ENCODE data around the gene TMPRSS9. TPM values are rescaled to one million over a fixed set of nuclear protein-coding genes. Genes with fewer than 3 reads are reported as not detected.

Gene TMPRSS9
- total RNA-seq (2022; extraction: Qiagen RNA extraction; ENCODE audit: low read depth): 0.04 TPM in 1 of 5 replicates, not detected in the others

GRCh38 chr19:2359992-2360685 lies at the start of gene TMPRSS9:
TMPRSS9 (plus strand) TSS chr19:2360265; CDS start chr19:2389786, 29,521 bp downstream.

DNA sequence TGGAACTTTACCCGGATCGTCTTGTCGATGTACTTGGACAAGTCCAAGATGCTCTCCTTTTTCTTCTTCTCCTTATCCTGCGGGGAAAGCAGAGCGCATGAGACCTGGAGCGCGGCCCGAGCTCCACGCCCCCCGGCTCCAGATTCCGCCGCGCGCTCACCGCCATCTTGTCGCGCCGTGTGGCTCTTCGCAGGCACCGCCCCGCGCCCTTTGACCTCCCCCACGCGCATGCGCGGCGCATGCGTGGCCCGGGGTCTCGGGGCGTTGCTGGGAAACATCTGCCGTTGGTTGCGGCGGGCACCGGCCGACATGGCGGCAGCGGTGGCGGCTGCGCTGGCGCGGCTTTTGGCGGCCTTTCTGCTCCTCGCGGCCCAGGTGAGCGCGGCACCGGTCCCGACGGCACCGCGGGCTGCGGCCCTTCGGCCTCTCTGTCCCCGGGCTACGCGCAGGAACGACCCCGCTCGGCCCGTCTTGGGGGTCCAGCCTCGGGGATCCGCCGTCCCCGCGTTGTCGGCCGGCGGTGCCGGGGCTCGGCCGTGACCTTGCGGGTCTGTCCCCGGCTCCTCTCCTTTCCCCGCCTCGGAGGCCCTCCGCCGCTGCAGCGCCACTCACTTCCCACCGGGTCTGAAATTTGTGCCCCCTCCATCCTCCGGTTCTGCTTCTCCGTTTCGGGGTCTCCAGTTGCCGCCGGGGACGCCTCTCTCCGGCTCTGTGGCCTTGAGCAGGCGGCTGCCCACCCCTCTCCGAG lies 31.5 kb upstream of the TMPRSS9 start, which contains the start of the genes LSM7 and SPPL2B:
Gene LSM7, minus strand, starts transcription at position 186 of the 748 bp plus-strand sequence. Its CDS starts 20 bp downstream, at position 166.
Gene SPPL2B, plus strand, starts transcription at position 284 of the 748 bp plus-strand sequence. Its CDS starts 26 bp downstream, at position 310.

GRCh38 chr19:2427429-2428320 lies 67.6 kb downstream of the TMPRSS9 start, which contains the start of gene TIMM13:
TIMM13 (minus strand) TSS chr19:2427586; CDS start chr19:2427533, 53 bp downstream.

Other genes with a start within 250 kb of the TMPRSS9 start
- gene AP3D1, start 208.7 kb upstream of the TMPRSS9 start, total RNA-seq (2022; extraction: Qiagen RNA extraction; ENCODE audit: low read depth): 43.3 to 77.0 TPM (median 72.5 TPM) in 5 replicates
- gene DOT1L, start 196.3 kb upstream of the TMPRSS9 start, total RNA-seq (2022; extraction: Qiagen RNA extraction; ENCODE audit: low read depth): 7.2 to 17.5 TPM (median 16.5 TPM) in 5 replicates
- 30.0 to 62.7 TPM (median 56.1 TPM) in 5 replicates for gene PLEKHJ1, start 123.9 kb upstream of the TMPRSS9 start, total RNA-seq (2022; extraction: Qiagen RNA extraction; ENCODE audit: low read depth)
- gene SF3A2, start 123.4 kb upstream of the TMPRSS9 start, total RNA-seq (2022; extraction: Qiagen RNA extraction; ENCODE audit: low read depth): 55.3 to 77.1 TPM (median 72.5 TPM) in 5 replicates
- gene AMH, start 110.9 kb upstream of the TMPRSS9 start, total RNA-seq (2022; extraction: Qiagen RNA extraction; ENCODE audit: low read depth): 5.3 to 22.3 TPM (median 16.9 TPM) in 5 replicates
- gene JSRP1, start 103.8 kb upstream of the TMPRSS9 start, total RNA-seq (2022; extraction: Qiagen RNA extraction; ENCODE audit: low read depth): 0.49 to 1.8 TPM (median 0.87 TPM) in 4 of 5 replicates, not detected in the other
- 0.07 TPM in 1 of 5 replicates, not detected in the others for gene PEAK3, start 78.1 kb upstream of the TMPRSS9 start, total RNA-seq (2022; extraction: Qiagen RNA extraction; ENCODE audit: low read depth)
- gene LINGO3, start 52.1 kb upstream of the TMPRSS9 start, total RNA-seq (2022; extraction: Qiagen RNA extraction; ENCODE audit: low read depth): not detected in 5 replicates
- 135 to 172 TPM (median 154 TPM) in 5 replicates for gene LSM7, start 31.7 kb upstream of the TMPRSS9 start, total RNA-seq (2022; extraction: Qiagen RNA extraction; ENCODE audit: low read depth)
- 8.3 to 27.9 TPM (median 21.2 TPM) in 5 replicates for gene SPPL2B, start 31.6 kb upstream of the TMPRSS9 start, total RNA-seq (2022; extraction: Qiagen RNA extraction; ENCODE audit: low read depth)
- gene TIMM13, start 67.3 kb downstream of the TMPRSS9 start, total RNA-seq (2022; extraction: Qiagen RNA extraction; ENCODE audit: low read depth): 48.7 to 125 TPM (median 112 TPM) in 5 replicates
- 51.1 to 89.2 TPM (median 88.5 TPM) in 5 replicates for gene LMNB2, start 96.7 kb downstream of the TMPRSS9 start, total RNA-seq (2022; extraction: Qiagen RNA extraction; ENCODE audit: low read depth)
- 70.8 to 82.8 TPM (median 78.0 TPM) in 5 replicates for gene GADD45B, start 115.9 kb downstream of the TMPRSS9 start, total RNA-seq (2022; extraction: Qiagen RNA extraction; ENCODE audit: low read depth)